Kidney (tissue), 14 donors: ENCODE measurements around the gene CDYL. TPM values are rescaled to one million over a fixed set of nuclear protein-coding genes. Genes with fewer than 3 reads are reported as not detected.

Experiments used
- DNase-seq, 5 donors: peaks; one replicate each; pipeline ENCODE4 v3.0.0-alpha.2; 2013 to 2020
- FAIRE-seq: peaks from 2 replicates; lab custom pipeline; 2012; peaks lifted over from hg19 to GRCh38; lab: Jason Lieb, UNC
- H3K27ac ChIP-seq, 2 donors: one replicate each; pipeline ENCODE4 v1.7.0; 2013; ENCODE audit warnings: low read depth in 2 of 2, low read length in 2 of 2, inconsistent platforms in 1 of 2
- H3K27me3 ChIP-seq: one replicate; pipeline ENCODE4 v1.7.1; 2013; ENCODE audit warnings: low read length, inconsistent platforms; ENCODE audit not compliant: control insufficient read depth, insufficient read depth
- H3K36me3 ChIP-seq, 3 donors: one replicate each; pipeline versions ENCODE4 v1.7.0 to v1.7.1; 2013; ENCODE audit warnings: low read length in 3 of 3, control low read depth in 1 of 3, inconsistent platforms in 1 of 3; ENCODE audit not compliant: insufficient read depth in 3 of 3, control insufficient read depth in 2 of 3
- H3K4me1 ChIP-seq, 3 donors: one replicate each; pipeline versions ENCODE4 v1.7.0 to v1.7.1; 2013; ENCODE audit warnings: low read length in 3 of 3, inconsistent platforms in 1 of 3, low read depth in 1 of 3; ENCODE audit not compliant: control insufficient read depth in 2 of 3, insufficient read depth in 2 of 3
- H3K4me3 ChIP-seq, 3 donors: one replicate each; pipeline versions ENCODE4 v1.7.0 to v1.8.1; 2013; ENCODE audit warnings: low read length in 3 of 3, control low read depth in 1 of 3, inconsistent platforms in 1 of 3
- H3K9ac ChIP-seq, 3 donors: one replicate each; pipeline versions ENCODE4 v1.7.0 to v1.7.1; 2013; ENCODE audit warnings: low read length in 3 of 3, control low read depth in 1 of 3, inconsistent platforms in 1 of 3
- H3K9me3 ChIP-seq, 3 donors: one replicate each; pipeline versions ENCODE4 v1.7.0 to v1.7.1; 2013; ENCODE audit warnings: low read length in 3 of 3, control low read depth in 1 of 3, inconsistent platforms in 1 of 3; ENCODE audit not compliant: control insufficient read depth in 2 of 3, insufficient read depth in 1 of 3
- intact Hi-C: fragments of 100-400 bp; cut with DNase I; formaldehyde crosslinking; loops from one replicate; pipeline ENCODE4 v1.11.1; 2022
- polyA plus RNA-seq: library from polyadenylated mRNA; stranded (reverse); fragments of 350-450 nt; fragmentation: Illumina TruSeq; extraction: RNeasy Lipid Tissue Mini Kit (QIAGEN cat#74804); gene quantifications from one replicate; pipeline ENCODE4 v1.2.3, GENCODE V29; 2014; ENCODE audit warnings: low read depth, low replicate concordance; ENCODE audit not compliant: insufficient read depth
- total RNA-seq: library from RNA; stranded (reverse); fragmentation: NEBNext Ultra II Directional; extraction: Animal tissue kit (Norgen Biotek cat#: 25700); gene quantifications from one replicate; pipeline ENCODE4 v1.2.1, GENCODE V29; 2021
- TF ChIP-seq, protein P1 (sequence below): IDR thresholded peaks from 3 replicates; pipeline ENCODE4 v1.5.1; 2012; ENCODE audit warnings: mild to moderate bottlenecking, moderate library complexity, borderline replicate concordance; ENCODE audit not compliant: insufficient read depth; ENCODE audit errors: extremely low read depth
- donor health status: control.
- donor health status: control.
- donor health status: control.
- donor health status: control.
- donor health status: control.
- donor health status: DM: yes; HTN: yes; CAD: no.
- donor health status: Normal renal cell carcinoma (clear cell type).

CDYL gene
- total and polyA plus RNA-seq, 2 donors from 2014 or later: 7.4 to 46.8 TPM

DNA sequence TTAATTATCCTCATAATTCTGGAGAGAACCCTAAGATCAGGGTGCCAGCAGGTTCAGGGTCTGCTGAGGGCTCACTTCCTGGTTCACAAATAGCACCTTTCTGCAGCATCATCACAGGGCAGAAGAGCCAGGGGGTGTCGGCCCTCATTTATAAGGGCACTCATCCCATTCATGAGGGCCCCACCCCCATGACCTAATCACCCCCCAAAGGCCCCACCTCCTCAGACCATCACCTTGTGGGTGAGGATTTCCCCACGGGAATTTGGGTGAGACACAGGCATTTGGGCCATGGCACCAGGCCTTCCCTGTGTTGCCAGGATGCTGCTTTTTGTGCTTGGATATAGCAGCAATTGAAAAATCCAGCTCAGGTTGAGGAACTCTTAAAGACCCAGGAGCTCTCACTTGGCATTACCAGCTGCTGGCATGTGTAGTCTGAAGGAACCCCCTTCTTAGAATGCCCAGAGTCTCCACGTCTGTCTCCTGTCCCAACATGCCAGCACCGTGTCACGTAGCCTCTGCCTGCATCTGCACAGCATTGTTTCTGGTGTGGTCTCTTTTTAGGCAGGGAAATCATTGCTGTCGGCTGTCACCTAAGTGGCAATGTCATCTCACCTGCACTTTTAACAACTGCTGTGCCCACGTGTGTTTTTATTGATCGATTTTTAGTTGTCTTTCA is 156.2 kb downstream of the CDYL start:
- H3K4me1 ChIP-seq: peaks cover 0 to 5% (median 4%) of the 10 kb centered on the region in 3 donors
- H3K27me3 ChIP-seq: no peaks in the 10 kb centered on the region
- no peak overlapping the region for H3K4me3 ChIP-seq
- no peak for FAIRE-seq
- TF ChIP-seq, protein P1, sequence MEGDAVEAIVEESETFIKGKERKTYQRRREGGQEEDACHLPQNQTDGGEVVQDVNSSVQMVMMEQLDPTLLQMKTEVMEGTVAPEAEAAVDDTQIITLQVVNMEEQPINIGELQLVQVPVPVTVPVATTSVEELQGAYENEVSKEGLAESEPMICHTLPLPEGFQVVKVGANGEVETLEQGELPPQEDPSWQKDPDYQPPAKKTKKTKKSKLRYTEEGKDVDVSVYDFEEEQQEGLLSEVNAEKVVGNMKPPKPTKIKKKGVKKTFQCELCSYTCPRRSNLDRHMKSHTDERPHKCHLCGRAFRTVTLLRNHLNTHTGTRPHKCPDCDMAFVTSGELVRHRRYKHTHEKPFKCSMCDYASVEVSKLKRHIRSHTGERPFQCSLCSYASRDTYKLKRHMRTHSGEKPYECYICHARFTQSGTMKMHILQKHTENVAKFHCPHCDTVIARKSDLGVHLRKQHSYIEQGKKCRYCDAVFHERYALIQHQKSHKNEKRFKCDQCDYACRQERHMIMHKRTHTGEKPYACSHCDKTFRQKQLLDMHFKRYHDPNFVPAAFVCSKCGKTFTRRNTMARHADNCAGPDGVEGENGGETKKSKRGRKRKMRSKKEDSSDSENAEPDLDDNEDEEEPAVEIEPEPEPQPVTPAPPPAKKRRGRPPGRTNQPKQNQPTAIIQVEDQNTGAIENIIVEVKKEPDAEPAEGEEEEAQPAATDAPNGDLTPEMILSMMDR: no peak
- no peaks in the 10 kb centered on the region for H3K36me3 ChIP-seq
- H3K27ac ChIP-seq: no peak overlapping the region
- no peak overlapping the region for H3K9ac ChIP-seq
- H3K9me3 ChIP-seq: no peaks in the 10 kb centered on the region
- no peak for DNase-seq
- intact Hi-C loops: no loop called here

DNA sequence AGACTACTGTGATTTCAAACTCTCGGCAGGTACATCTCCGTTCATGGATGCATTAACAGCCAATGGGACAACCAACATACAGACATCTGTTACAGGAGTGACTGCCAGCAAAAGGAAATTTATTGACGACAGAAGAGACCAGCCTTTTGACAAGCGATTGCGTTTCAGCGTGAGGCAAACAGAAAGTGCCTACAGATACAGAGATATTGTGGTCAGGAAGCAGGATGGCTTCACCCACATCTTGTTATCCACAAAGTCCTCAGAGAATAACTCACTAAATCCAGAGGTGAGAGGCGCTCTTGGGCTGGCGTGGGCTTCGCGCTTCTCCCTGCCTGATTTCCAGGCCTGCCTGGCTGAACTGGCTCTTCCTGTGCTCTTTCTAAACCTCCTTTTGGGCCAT is 159.3 kb downstream of the CDYL start:
- TF ChIP-seq, protein P1: no peak
- intact Hi-C loops: no loop called here
- Histone ChIP-seq H3K36me3 (no peaks in the 10 kb centered on the region), H3K27ac (no peak overlapping the region), H3K9me3 (no peaks in the 10 kb centered on the region), H3K27me3 (no peaks in the 10 kb centered on the region), H3K4me3 (no peak overlapping the region), H3K4me1 (peaks cover 0 to 5% (median 4%) of the 10 kb centered on the region in 3 donors), H3K9ac (no peak overlapping the region)
- no peak for DNase-seq
- FAIRE-seq: no peak

DNA sequence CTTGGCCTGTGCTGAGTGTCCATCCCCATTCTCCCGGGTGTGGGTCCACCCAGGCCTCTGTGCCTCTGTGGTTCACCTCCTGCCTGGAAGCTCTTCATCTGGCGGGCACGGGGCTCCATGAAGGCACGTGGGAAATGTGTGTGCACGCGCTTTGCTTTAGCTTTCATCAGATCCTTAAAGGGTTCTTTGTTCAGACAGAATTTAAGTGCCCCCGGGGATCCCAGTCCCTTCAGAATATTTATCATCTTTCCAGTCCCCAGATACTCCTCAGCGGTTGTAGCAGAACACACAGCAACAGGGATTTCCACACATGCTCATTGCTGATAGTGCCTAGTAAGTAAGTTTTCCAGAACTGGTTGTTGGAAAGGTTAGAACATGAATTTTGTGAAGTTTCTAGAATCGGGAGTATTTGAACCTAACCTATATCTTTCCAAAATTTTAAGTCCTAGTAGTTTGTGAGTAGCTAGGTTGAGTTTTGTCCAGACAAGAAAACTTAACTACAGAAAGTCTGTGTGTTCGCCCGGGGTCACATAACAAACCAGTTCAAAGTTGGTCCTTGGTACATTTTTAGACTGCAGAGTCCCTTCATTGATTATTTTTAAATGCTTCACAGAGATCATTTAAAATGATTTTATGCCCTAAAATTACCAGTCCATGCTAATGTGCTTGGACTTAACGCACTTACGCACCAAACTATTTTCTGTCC is 159.9 kb downstream of the CDYL start:
- H3K9me3 ChIP-seq: no peaks in the 10 kb centered on the region
- intact Hi-C loops: no loop called here
- no peak overlapping the region for H3K4me3 ChIP-seq
- peaks cover 0 to 5% (median 4%) of the 10 kb centered on the region in 3 donors for H3K4me1 ChIP-seq
- H3K27ac ChIP-seq: no peak overlapping the region
- no peak overlapping the region for H3K9ac ChIP-seq
- DNase-seq (no peak), FAIRE-seq (no peak)
- no peaks in the 10 kb centered on the region for H3K36me3 ChIP-seq
- TF ChIP-seq, protein P1: no peak
- no peaks in the 10 kb centered on the region for H3K27me3 ChIP-seq
